Immature natural killer cell (primary cell): ENCODE measurements around the gene ZNF511. TPM values are rescaled to one million over a fixed set of nuclear protein-coding genes. Genes with fewer than 3 reads are reported as not detected.

ENCODE experiments used
- DNase-seq, 3 donors: peaks; one replicate each; pipeline ENCODE4 v3.0.0; 2022; ENCODE audit warnings: mixed read lengths in 1 of 3
- H3K27ac Mint-ChIP-seq, 6 donors: one replicate each; pipeline ENCODE4 v1.8.0; 2020; ENCODE audit warnings: mixed read lengths in 6 of 6, mild to moderate bottlenecking in 5 of 6, inconsistent platforms in 4 of 6, moderate library complexity in 3 of 6
- H3K27me3 Mint-ChIP-seq, 3 donors: one replicate each; pipeline ENCODE4 v1.8.0; 2020 to 2021; ENCODE audit warnings: low read depth in 3 of 3, mild to moderate bottlenecking in 3 of 3, mixed read lengths in 3 of 3, moderate library complexity in 3 of 3, inconsistent platforms in 1 of 3
- H3K36me3 Mint-ChIP-seq, 3 donors: one replicate each; pipeline ENCODE4 v1.8.0; 2020; ENCODE audit warnings: mixed read lengths in 3 of 3, inconsistent platforms in 2 of 3, mild to moderate bottlenecking in 2 of 3
- H3K4me1 Mint-ChIP-seq, 2 donors: one replicate each; pipeline ENCODE4 v1.8.0; 2020; ENCODE audit warnings: inconsistent platforms in 2 of 2, mild to moderate bottlenecking in 2 of 2, mixed read lengths in 2 of 2, moderate library complexity in 1 of 2
- H3K4me3 Mint-ChIP-seq, 5 donors: one replicate each; pipeline ENCODE4 v1.8.0; 2020; ENCODE audit warnings: mild to moderate bottlenecking in 5 of 5, mixed read lengths in 5 of 5, inconsistent platforms in 3 of 5, moderate library complexity in 3 of 5
- H3K9me3 Mint-ChIP-seq, 6 donors: one replicate each; pipeline ENCODE4 v1.8.0; 2020; ENCODE audit warnings: mild to moderate bottlenecking in 6 of 6, mixed read lengths in 6 of 6, inconsistent platforms in 4 of 6, moderate library complexity in 3 of 6
- polyA plus RNA-seq, 3 donors: library from polyadenylated mRNA; unstranded; fragments of 300-500 nt; fragmentation: Illumina TruSeq; gene quantifications; one replicate each; pipeline ENCODE4 v1.2.3, GENCODE V29; 2021

ZNF511 gene
- polyA plus RNA-seq, 3 donors from 2014 or later, result 73.2 to 90.2 (median 88.0) TPM

- peaks cover 32 to 43% (median 32%) of the 10 kb centered on the region in 3 donors for H3K36me3 Mint-ChIP-seq
- peaks cover 0 to 4% (median 0%) of the 10 kb centered on the region in 3 donors for H3K27me3 Mint-ChIP-seq
- H3K9me3 Mint-ChIP-seq, result no peaks in the 10 kb centered on the region
- DNase-seq, result no peak
- H3K4me3 Mint-ChIP-seq, result no peak overlapping the region
- no peak overlapping the region for H3K27ac Mint-ChIP-seq
- H3K4me1 Mint-ChIP-seq, result peaks cover 0 to 5% of the 10 kb centered on the region in 2 donors
These were observed 20.7 kb upstream of the ZNF511 start for GRCh38 chr10:133287832-133288500.

GRCh38 chr10:133289761-133290160, 19.0 kb upstream of the ZNF511 start:
- Mint-ChIP-seq H3K9me3 (no peaks in the 10 kb centered on the region), H3K27me3 (peaks cover 0 to 4% (median 0%) of the 10 kb centered on the region in 3 donors), H3K27ac (no peak overlapping the region), H3K36me3 (peaks cover 25 to 33% (median 28%) of the 10 kb centered on the region in 3 donors), H3K4me3 (no peak overlapping the region), H3K4me1 (peaks cover 0 to 5% of the 10 kb centered on the region in 2 donors)
- no peak for DNase-seq

- Mint-ChIP-seq H3K9me3 (no peaks in the 10 kb centered on the region), H3K4me1 (no peaks in the 10 kb centered on the region), H3K27ac (no peak overlapping the region), H3K36me3 (peaks cover 15 to 23% (median 23%) of the 10 kb centered on the region in 3 donors), H3K4me3 (no peak overlapping the region), H3K27me3 (peaks cover 0 to 4% (median 0%) of the 10 kb centered on the region in 3 donors)
- no peak for DNase-seq
These were observed 15.6 kb upstream of the ZNF511 start for GRCh38 chr10:133292919-133293809.

- Mint-ChIP-seq H3K4me3 (no peak overlapping the region), H3K27ac (no peak overlapping the region), H3K27me3 (peaks cover 0 to 4% (median 2%) of the 10 kb centered on the region in 3 donors), H3K4me1 (no peaks in the 10 kb centered on the region), H3K9me3 (no peaks in the 10 kb centered on the region), H3K36me3 (peaks cover 16 to 23% (median 22%) of the 10 kb centered on the region in 3 donors)
- no peak for DNase-seq
These were observed 14.9 kb upstream of the ZNF511 start for GRCh38 chr10:133293810-133294119.

- H3K9me3 Mint-ChIP-seq, result no peaks in the 10 kb centered on the region
- H3K27ac Mint-ChIP-seq, result no peak overlapping the region
These were observed 14.5 kb upstream of the ZNF511 start for GRCh38 chr10:133294189-133294588.

GRCh38 chr10:133295426-133296320, 13.0 kb upstream of the ZNF511 start:
- peaks cover 15 to 32% (median 20%) of the 10 kb centered on the region in 3 donors for H3K36me3 Mint-ChIP-seq

More at GRCh38 chr10:133294189-133294588, 14.5 kb upstream of the ZNF511 start:
- Mint-ChIP-seq H3K4me1 (no peaks in the 10 kb centered on the region), H3K4me3 (no peak overlapping the region), H3K27me3 (peaks cover 0 to 4% (median 2%) of the 10 kb centered on the region in 3 donors), H3K36me3 (peaks cover 16 to 24% (median 18%) of the 10 kb centered on the region in 3 donors)
- no peak for DNase-seq

GRCh38 chr10:133297504-133297903, 11.2 kb upstream of the ZNF511 start:
- no peak for DNase-seq
- Mint-ChIP-seq H3K36me3 (peaks cover 12 to 32% (median 20%) of the 10 kb centered on the region in 3 donors), H3K27ac (no peak overlapping the region), H3K4me1 (no peaks in the 10 kb centered on the region), H3K4me3 (no peak overlapping the region), H3K9me3 (no peaks in the 10 kb centered on the region), H3K27me3 (peaks cover 2% of the 10 kb centered on the region in 3 donors)

More at GRCh38 chr10:133295426-133296320, 13.0 kb upstream of the ZNF511 start:
- Mint-ChIP-seq H3K4me3 (no peak overlapping the region), H3K27ac (no peak overlapping the region), H3K27me3 (peaks cover 2% of the 10 kb centered on the region in 3 donors), H3K4me1 (no peaks in the 10 kb centered on the region), H3K9me3 (no peaks in the 10 kb centered on the region)
- no peak for DNase-seq

GRCh38 chr10:133298466-133298865, 10.2 kb upstream of the ZNF511 start:
- no peak overlapping the region for H3K4me3 Mint-ChIP-seq
- DNase-seq, result no peak

GRCh38 chr10:133299224-133299623, 9.5 kb upstream of the ZNF511 start:
- no peaks in the 10 kb centered on the region for H3K9me3 Mint-ChIP-seq
- H3K27ac Mint-ChIP-seq, result peak overlapping the region in 1 of 6 donors; percentile 56
- H3K27me3 Mint-ChIP-seq, result peaks cover 2% of the 10 kb centered on the region in 3 donors
- peaks cover 3 to 8% of the 10 kb centered on the region in 2 donors for H3K4me1 Mint-ChIP-seq
- H3K4me3 Mint-ChIP-seq, result no peak overlapping the region
- H3K36me3 Mint-ChIP-seq, result peaks cover 12 to 33% (median 20%) of the 10 kb centered on the region in 3 donors
- DNase-seq, result no peak

More at GRCh38 chr10:133298466-133298865, 10.2 kb upstream of the ZNF511 start:
- Mint-ChIP-seq H3K36me3 (peaks cover 12 to 32% (median 20%) of the 10 kb centered on the region in 3 donors), H3K4me1 (peaks cover 0 to under 1% of the 10 kb centered on the region in 2 donors), H3K27me3 (peaks cover 2% of the 10 kb centered on the region in 3 donors), H3K9me3 (no peaks in the 10 kb centered on the region), H3K27ac (no peak overlapping the region)

GRCh38 chr10:133299738-133300137, 9.0 kb upstream of the ZNF511 start:
- DNase-seq, result no peak
- Mint-ChIP-seq H3K36me3 (peaks cover 12 to 35% (median 20%) of the 10 kb centered on the region in 3 donors), H3K4me3 (no peak overlapping the region), H3K4me1 (peaks cover 5 to 13% of the 10 kb centered on the region in 2 donors), H3K9me3 (no peaks in the 10 kb centered on the region), H3K27me3 (peaks cover 2% of the 10 kb centered on the region in 3 donors), H3K27ac (no peak overlapping the region)

- Mint-ChIP-seq H3K27ac (no peak overlapping the region), H3K4me3 (no peak overlapping the region), H3K9me3 (no peaks in the 10 kb centered on the region), H3K27me3 (peaks cover 0 to 4% (median 2%) of the 10 kb centered on the region in 3 donors), H3K36me3 (peaks cover 12 to 36% (median 20%) of the 10 kb centered on the region in 3 donors), H3K4me1 (peaks cover 20 to 30% of the 10 kb centered on the region in 2 donors)
- no peak for DNase-seq
These were observed 6.5 kb upstream of the ZNF511 start for GRCh38 chr10:133302230-133302629.

- peaks cover 30 to 40% of the 10 kb centered on the region in 2 donors for H3K4me1 Mint-ChIP-seq
- H3K4me3 Mint-ChIP-seq, result no peak overlapping the region
- no peak for DNase-seq
- peaks cover 9 to 10% (median 9%) of the 10 kb centered on the region in 3 donors for H3K27me3 Mint-ChIP-seq
- peaks cover 5 to 27% (median 13%) of the 10 kb centered on the region in 3 donors for H3K36me3 Mint-ChIP-seq
- peaks cover 0 to 2% (median 0%) of the 10 kb centered on the region in 6 donors for H3K9me3 Mint-ChIP-seq
- H3K27ac Mint-ChIP-seq, result no peak overlapping the region
These were observed 5.5 kb upstream of the ZNF511 start for GRCh38 chr10:133303206-133303605.

- peak overlapping the region in 4 of 6 donors; percentile 24 to 98 (median 59) for H3K27ac Mint-ChIP-seq
These were observed 2.6 kb upstream of the ZNF511 start for GRCh38 chr10:133306097-133306476.

More at GRCh38 chr10:133306097-133306476, 2.6 kb upstream of the ZNF511 start:
- Mint-ChIP-seq H3K9me3 (peaks cover 0 to 2% (median 0%) of the 10 kb centered on the region in 6 donors), H3K36me3 (peaks cover 0 to 11% (median 5%) of the 10 kb centered on the region in 3 donors), H3K4me3 (no peak overlapping the region), H3K27me3 (peaks cover 13 to 20% (median 15%) of the 10 kb centered on the region in 3 donors), H3K4me1 (peaks cover 32 to 41% of the 10 kb centered on the region in 2 donors)
- DNase-seq, result no peak
